NCI-H146 (cell line): ENCODE data around the gene FBXW4.

Experiments
- DNase-seq: peaks from one replicate; lab custom pipeline; 2025; lab: John Stamatoyannopoulos, UW

The FBXW4 gene

DNA sequence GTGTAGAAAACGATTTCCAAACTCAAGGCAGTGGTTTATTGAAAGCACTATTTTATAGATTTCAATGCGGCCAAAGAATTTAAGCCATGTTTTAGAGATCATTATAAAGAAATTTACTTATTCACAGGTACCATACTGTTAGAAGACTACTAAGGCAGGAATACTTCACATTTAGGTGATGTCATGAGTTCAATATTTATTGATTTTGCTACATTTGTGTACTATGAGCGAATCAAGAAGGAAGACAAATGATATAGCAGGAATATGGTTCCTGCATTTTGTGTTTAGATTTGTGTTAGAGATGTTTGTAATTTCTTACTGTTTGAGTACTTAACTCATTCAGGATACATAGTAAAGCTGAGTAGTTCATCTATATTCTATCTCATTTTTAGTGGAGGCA lies 1.7 kb upstream of the FBXW4 start:
- no peak for DNase-seq

DNA sequence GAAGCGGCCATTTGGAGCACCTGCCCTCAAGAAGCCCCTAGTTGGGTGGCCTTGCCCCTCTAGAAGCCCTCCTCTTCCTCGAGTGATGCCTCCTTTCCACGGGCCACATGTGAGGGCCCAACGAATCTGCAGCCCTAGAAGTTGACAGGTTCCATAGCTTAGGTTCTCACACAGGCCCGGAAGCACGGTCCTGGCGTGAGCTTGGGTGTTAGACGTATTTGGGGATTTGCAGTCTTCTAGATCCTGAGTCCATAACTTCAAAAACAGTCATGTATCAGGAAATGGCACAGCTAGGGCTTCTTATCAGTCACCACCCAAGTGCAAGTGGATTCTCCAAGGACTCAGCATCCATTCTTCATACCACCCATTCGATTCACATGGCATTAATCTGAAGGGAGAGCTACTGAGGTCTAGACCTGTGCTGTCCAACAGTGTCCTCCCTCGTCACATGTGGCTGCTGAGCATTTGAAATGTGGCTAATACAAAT lies 477 bp upstream of the FBXW4 start:
- DNase-seq: no peak

DNA sequence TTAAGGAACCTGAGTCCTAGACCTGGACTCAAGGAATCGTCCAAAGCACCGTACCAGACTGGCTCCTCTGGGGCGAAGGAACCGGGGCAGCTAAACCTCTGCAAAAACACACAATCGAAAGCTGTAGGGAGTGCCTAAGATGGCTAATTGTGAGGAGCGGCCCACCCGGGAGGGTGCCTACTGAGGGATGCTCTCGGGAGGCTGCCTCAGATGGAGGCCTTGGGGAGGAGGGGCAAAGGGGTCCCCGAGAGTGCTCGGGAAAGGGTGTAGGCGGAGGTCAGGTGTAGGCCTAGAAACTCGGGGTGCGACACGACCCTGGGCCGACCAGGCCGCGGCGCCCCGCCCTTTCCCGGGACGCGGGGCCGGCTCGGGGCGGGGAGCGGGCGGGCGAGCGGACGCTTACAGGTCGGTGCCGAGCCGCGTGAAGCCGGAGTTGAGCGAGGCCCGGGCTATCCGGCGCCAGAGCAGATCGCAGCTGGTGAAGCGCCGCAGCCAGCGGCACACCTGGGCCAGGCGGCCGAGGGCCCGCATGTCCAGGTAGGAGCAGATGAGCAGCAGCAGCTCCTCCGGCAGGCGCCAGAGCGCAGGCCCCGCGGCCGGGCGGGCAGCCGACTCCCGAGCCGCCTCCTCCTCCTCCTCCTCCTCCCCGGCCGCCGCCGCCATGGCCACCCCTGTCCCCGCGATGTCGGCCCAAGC lies 844 bp downstream of the FBXW4 start:
- DNase-seq: peak; percentile 73

DNA sequence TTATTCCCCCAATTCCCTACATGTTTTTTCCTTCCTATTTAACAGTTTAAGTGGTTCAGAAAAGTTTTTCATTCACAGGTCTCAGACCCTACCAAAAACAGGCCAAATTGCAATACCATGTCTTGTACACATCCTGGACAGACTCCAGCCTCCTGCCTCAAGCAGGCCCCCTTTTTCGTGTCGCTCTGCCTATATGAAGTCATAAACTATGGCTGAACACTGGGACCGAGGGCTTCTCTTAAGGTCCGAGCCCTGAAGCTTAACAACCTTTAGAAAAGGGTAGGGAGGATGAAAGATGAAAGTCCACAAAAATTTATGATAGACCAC lies 1.4 kb downstream of the FBXW4 start:
- DNase-seq: peak; percentile 62

DNA sequence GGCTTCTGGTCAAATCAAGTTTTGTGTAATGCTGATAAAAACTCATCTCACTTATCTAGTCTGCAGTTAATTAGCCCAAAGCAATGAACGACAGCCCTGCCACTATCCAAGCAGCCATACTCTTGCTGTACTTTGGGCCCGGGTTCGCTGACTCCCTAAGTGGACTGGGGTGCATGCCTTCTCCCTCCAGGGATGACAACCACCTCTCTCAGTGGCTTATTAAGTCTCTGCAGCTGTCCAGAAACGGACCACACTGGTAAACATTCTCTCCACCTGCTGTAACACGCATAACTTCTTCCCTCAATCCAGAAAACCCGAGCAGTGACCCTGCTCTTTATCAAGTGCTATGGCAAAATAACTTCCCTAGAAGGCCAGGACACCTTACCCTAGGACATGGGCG lies 3.9 kb downstream of the FBXW4 start:
- no peak for DNase-seq

DNA sequence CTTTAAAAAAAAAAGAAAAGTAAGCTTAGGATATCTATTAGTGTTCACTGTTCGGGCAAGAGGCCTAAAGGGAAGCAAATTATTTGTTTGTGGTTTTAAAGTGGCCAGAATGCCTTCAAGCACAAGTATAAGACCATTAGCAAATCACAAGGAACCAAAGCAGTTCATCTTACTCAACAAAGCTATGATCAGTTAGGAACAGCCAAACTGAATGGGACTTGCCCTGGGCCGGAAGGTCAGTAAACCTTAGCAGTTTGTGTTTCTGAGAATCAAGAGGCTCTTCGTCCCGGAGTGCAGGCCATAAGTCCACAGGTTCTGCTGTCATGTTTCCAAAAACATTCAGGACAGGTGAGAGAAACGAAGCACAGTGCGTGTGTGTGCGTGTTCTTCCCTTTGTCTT lies 4.5 kb downstream of the FBXW4 start:
- DNase-seq: no peak

DNA sequence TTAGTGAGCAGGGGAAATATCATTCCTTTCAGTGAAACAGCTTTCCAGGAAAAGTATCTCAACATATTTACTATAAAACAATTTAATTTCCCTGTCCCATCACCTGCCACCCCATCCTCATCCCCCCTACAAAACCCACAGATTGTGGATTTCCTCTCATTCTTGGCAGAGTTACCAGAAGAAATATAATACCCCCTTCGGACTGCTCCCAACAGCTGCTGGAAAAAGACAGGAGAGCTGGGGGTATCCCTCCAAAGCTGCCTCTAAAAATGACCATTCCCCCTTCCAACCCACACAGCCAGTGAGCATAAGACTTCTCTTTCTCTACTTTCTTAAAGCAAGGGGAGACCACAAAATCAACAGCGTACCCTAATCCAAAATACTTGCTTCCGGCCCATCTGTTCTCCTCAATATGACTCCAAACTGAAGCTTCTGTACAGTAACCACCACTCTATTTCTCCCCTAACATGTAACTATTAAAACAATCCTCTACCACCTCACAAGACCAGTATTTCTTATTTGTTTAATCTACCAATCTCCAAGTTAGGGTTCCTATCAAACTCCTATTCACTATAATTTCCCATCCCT lies 7.8 kb downstream of the FBXW4 start:
- no peak for DNase-seq

DNA sequence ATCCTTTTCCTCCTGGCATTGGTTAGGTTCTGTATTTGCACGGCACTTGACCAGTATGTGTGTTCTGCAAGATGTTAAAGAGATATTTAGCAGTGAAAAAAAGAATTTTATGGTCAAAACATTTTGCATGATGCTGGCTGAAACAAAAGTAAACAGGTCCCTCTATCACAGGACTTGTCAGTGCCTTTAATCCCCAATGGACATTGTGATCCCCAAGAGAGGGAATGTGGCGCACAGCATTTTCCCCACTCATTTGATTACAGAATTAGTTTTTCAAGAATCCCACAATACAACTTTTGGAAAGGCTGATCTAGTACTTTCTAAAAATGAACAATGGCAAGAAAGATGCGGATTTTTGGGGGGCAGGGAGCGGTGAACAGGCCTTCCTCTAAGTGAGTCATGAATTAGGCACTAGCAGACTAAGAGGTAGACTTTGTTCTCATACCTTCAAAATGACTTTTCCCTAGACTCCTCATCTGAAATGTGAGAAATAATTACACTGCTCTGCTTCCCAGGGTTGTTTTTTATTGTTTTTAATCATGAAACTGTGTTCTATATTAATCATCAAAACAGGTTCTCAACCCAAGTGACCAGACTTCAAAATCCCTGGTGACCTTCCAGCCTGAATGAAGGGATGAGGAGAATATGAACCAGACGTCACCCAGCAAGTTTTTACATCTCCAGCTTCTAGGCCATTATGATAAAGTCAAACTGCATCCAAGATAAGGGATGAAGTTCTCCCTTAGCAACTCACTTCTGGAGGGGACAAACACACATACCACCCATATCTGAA lies 8.6 kb downstream of the FBXW4 start:
- DNase-seq: no peak

DNA sequence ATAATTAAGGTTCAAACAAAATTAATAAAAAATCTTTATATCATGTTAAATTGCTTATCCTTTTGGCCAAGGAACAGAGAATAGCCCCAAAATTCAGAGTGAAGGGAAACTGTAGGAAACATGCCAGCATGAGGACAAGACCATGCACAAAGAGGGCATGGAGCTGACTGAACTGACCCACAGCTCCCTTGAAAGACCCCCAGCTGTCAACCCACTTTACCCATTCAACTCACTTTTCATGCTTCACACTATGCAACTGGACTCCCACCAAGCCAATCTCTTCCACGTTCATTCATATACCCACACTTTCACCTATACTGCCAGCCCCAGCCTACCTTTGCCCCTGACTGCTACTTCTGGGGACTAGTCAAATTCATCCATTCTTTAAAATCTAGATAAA lies 10.2 kb downstream of the FBXW4 start:
- DNase-seq: no peak

DNA sequence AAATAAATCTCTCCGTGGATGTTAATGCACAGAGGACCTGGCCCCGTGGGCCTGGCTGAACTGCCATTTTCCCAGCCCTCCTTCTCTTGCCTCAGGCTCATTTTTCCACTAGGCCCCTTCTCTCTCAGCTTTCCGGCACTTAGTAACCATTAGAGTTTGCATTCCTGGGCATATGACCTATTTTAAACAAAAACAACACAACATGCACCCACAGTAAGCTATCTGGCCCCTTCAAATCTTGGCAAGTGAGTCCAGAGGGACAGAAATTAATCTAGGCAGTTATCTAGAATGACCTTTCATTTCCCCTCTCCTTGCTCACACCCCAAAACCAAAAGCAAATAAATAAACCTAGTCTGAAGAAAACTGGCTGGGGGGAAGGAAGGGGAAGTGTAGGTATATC lies 11.7 kb downstream of the FBXW4 start:
- no peak for DNase-seq

DNA sequence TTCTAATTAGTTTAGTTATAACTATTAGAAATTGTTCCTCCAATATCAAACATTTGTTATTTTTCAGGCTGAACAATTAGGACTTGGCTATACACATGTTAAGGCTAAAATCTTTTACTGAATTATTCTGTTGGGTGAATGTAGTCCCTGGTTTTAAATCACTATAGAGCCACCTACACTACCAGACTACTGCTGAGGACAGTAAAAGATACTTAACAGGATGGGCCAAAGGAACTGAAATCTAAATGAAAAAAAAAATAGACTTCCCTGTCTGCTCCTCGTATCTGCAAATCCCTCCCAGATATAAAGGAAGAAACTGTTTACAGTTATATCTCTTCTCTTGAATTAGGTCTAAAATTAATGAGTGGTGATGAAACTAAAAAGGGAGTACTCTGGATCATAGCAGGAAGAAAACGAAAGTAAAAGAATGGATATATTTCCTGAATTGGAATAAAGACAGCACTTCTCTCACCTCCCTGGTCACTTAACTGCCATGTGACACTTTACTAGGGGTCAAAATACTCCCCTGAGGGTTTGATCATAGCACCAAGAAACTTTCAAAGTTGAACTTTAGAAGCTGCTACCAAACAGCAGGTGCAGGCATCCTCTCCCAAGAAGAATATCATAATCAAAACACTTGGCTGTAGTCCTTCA lies 12.7 kb downstream of the FBXW4 start:
- DNase-seq: no peak

DNA sequence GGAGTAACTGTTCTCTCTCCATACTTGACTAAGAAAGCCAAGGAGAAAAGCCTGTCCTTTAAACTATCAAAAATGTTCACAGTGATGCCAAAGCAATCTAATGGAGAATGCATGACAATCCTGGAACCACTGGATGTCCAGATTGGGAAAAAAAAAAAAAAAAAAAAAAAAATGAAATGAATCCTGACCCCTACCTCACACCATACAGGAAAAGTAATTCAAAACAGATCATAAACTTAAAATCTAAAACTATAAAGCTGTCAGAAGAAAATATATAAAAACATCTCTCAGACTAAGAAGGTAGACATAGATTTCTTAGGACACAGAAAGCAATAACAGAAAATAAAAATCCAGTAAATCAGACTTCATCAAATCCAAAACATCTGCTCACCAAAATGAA lies 18.4 kb downstream of the FBXW4 start:
- DNase-seq: no peak

DNA sequence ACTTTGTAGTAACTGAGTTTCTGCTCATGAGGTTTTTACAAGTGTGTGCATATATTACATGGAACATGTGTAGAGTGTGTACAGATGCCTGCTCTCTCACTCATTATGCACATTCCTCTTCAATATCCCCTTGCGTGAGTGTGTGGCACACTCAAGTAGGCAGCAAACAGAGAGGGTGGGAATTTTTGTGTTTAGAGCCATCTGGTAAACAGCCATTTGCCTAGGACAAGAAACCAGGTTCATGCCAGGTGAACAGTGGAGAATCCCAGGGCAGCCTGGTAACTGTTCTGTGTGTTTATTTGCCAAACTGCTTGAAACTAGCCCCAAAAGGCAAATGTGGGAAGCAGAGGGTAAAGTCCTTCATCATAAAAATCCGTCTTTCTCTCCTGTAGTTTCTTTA lies 19.9 kb downstream of the FBXW4 start:
- DNase-seq: no peak

DNA sequence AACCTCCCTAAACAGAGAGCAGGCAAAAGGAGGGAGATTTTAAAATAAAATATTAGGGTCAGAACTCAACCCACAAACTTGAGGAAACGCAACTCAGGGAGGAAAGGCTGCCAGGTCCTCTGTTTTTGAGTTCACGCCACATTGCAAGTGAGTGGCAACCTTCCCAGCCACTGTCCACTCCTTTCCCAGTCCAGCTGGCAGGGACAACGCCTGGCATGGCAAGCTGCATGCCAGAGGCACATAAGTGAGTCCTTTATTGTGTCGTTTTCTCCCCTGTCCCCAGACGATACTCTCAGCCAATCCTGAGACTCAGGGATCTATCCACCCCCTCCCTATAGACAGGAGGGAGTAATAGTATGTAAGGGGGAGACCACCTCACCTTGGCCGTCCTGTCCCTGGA lies 22.4 kb downstream of the FBXW4 start:
- DNase-seq: no peak

DNA sequence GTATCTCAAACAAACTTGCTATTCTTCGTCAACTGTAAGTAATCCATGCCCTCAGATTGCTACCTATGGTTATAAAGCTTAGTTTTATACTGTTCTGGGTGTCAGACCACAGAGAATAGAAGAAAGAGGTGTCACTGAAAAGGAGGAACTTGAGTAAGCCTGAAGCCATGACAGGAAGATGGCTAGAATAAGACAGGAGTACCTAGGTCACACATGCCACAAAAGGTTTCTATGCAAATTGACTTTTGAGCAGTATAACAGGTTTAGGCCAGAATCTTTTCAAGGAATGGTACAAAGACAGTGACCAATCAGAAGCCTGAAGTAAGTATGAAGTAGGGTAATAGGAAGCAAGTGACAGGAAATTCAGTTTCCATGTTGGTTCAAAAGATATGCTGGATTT lies 23.5 kb downstream of the FBXW4 start:
- no peak for DNase-seq

DNA sequence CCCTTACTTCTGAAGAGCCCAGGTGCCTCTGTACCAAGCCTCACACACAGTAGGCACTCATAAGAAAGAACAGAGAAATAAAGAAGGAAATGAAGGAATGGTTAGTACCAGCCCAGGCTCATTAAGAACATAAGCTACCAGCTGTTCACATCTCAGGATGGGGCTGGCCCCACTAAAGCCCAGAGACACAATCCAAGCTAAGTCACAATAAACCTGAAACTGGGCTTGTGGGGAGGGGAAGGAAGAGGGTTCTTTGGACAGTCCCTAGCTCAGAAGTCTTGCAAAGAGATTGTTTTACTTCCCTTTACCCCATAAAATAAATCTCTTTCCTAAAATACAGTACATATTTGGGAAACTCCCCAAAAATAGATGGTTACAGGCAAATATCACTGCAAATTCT lies 24.3 kb downstream of the FBXW4 start:
- no peak for DNase-seq

DNA sequence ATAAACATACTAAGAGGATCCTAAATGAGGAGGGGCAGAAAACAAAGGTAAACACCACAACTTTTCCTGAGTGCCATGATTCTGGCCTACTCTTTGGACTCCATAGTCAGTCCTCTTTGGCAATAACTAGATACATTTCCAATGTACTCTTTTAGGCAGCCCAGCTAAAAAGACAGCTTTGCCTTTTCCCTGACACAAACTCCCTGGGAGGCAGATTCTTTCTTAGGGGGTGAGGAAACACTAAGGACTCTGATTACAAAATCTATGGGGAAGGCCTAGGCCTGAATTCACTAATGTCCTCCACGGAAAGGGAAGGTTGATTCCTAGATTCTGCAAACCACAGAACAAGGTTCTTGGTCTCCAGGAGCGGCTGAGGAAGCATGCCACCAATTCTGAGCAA lies 25.8 kb downstream of the FBXW4 start:
- no peak for DNase-seq

DNA sequence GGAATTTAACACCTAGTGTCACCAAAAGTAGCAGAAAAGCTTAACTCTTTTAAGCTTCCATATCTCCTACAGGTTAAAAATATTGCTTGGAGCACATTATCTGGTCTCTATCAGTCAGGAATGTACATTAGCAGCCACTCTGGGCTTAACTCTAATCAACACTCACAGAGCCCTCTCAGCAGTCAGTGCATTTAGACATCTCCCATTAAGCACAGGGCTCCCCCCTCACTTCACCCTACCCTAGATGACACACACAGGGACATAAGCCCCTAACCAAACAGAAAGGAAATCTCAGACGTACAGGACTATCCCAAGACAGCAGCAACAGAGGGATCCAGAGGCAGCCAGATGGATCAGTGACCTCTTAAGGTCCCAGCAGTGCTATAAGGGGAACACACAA lies 26.4 kb downstream of the FBXW4 start:
- DNase-seq: no peak

DNA sequence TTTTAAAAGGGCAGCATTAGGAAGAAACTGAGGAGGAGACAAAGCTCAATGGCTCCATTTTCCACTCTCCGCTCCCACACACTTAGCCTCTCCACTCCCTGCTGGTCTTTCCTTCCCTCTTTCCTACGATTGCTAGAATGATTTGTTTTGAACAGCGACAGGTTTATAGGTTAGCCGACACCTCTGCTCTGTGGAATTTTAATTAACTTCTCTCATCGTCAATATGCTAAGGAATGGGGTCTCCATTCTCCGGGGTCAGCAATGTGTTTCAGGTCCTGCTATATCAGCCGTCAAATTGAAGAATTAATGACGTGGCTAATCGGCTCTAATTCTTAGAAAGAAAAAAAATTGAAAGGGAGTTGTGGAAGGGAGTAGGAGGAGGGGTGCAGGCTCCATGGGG lies 28.9 kb downstream of the FBXW4 start:
- DNase-seq: no peak

DNA sequence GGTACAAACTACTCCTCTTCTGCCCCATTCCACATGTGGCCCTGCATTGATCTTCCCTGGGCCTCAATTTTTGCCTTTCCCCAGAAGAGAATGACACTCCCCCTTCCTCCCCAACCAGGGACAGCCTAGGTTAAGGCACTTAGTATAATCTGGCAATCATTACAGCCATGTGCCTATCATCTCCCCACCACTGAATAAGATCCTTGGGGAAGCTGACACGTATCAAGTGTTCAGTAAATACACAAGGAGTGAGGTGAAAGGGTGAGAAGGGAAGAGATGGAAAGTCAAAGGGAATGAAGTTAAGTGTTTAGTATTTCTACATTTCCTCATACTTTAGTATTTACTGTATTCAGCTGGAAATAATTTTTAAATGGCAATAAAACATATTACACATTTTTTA lies 31.9 kb downstream of the FBXW4 start:
- DNase-seq: no peak

DNA sequence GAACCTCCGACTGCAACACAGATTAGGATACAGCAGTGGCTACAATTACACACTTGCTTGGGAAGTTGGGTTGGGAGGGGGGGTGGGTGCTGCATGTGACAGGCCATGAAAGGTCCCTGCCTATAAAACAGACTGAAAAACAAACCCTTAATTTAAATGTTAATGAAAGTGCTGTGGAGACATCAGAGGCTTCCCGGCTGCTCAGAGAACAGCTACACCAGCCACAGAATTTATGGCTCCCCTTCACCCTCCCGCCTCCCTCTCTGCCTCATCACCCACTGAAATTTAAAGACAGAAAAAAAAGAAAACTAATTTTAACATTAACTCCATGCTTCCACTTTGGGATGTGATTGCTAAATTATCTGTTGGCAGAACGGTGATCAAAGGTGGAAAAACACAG lies 34.7 kb downstream of the FBXW4 start:
- no peak for DNase-seq

DNA sequence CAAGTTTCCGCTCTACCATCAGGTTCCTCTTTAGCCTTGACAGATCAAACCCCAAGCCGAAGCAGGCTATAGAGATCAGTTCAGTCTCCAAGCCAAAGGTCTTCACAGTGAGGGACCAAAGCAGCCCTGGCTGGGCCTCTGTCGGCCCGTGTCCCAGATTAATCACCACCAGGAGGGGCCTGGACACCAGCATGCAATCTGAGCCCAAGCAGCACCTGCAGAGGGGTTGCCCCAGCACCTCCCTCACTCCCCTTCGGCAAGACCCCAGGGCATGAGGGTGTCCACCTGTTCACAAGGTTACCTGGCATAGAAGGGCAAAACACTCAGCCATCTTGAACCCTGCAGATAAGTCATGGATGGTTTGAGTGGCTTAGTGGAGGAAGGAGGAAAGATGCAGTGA lies 36.0 kb downstream of the FBXW4 start:
- no peak for DNase-seq

DNA sequence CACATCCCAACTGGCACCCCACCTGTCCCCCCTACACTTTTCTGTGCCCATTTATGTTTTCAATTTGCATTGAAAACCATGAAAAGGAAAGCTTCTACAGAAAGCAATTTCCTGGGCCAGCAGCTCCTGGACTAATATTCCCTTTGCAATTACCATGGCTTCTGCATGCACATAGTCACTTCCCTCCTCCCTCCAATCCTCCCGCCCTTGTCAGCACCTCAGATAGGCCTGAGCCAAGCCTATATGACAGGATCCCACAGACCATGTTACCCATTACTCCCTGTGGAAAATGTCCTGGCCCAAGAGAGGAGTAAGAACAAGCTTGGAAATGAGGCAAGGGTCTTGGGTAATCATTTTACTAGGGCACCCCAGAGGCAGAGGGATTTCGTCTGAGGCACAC lies 38.1 kb downstream of the FBXW4 start:
- DNase-seq: no peak
